HepG2 (cell line): ENCODE measurements around the gene PSME3IP1. TPM values are rescaled to one million over a fixed set of nuclear protein-coding genes. Genes with fewer than 3 reads are reported as not detected.

Source experiments
- ATAC-seq: fragments of 200-7000 bp; cut with Tn5 transposase; 3 replicates; pipeline ENCODE4 v1.9.1; 2020; ENCODE audit warnings: mild to moderate bottlenecking, moderate library complexity
- BruUV-seq: library from RNA; stranded (reverse); fragments of 400-500 nt; replicated peaks from 2 replicates; lab custom pipeline; 2021; lab: Mats Ljungman, UMichigan
- CTCF ChIA-PET: fragments of 300-600 bp; formaldehyde crosslinking; extraction: SDS; loops from one replicate; lab custom pipeline; 2021; ENCODE audit warnings: low total read pairs, inconsistent platforms, low intra/inter-chr PET ratio; lab: Yijun Ruan, JAX
- POLR2A ChIA-PET: fragments of 350-600 bp; sonication (Branson Sonifier 250); formaldehyde crosslinking; loops from one replicate; lab custom pipeline; 2020; ENCODE audit warnings: antibody characterized with exemption, inconsistent platforms; lab: Yijun Ruan, JAX
- DNase-seq: peaks from one replicate; pipeline ENCODE4 v3.0.0-alpha.2; 2015; ENCODE audit warnings: low spot score
- FAIRE-seq: peaks from 3 replicates; lab custom pipeline; 2011; peaks lifted over from hg19 to GRCh38; lab: Jason Lieb, UNC
- H2AFZ ChIP-seq: one replicate; pipeline ENCODE4 v1.6.1; 2011; ENCODE audit warnings: low read length, inconsistent platforms
- H3K27ac ChIP-seq: fragments of 300-600 bp; 3 replicates; pipeline ENCODE4 v1.8.0; 2011; ENCODE audit warnings: mixed run types, mild to moderate bottlenecking, mixed read lengths, low read length, inconsistent platforms; ENCODE audit not compliant: insufficient read depth; ENCODE audit errors: extremely low read length
- H3K27me3 ChIP-seq, 2 experiments: fragments of 200-600 bp in 1 of 2; 2 replicates in 1 of 2; 3 replicates in 1 of 2; pipeline versions ENCODE4 v1.6.0 to v1.8.0; 2011; ENCODE audit warnings: low read length in 2 of 2, mild to moderate bottlenecking in 2 of 2, moderate library complexity in 2 of 2, inconsistent platforms in 1 of 2; ENCODE audit not compliant: insufficient read depth in 2 of 2, control insufficient read depth in 1 of 2
- H3K36me3 ChIP-seq, 2 experiments: fragments of 200-600 bp in 1 of 2; replicated peaks in 1 of 2; 2 replicates in 1 of 2; 3 replicates in 1 of 2; pipeline versions ENCODE4 v1.5.1 to v1.8.0; 2011; ENCODE audit warnings: low read length in 2 of 2, inconsistent platforms in 1 of 2; ENCODE audit not compliant: insufficient read depth in 2 of 2, control insufficient read depth in 1 of 2
- H3K4me1 ChIP-seq: 2 replicates; pipeline ENCODE4 v1.5.1; 2012; ENCODE audit warnings: low read length, inconsistent platforms; ENCODE audit not compliant: insufficient read depth
- H3K4me2 ChIP-seq: 2 replicates; pipeline ENCODE4 v1.6.0; 2011; ENCODE audit warnings: low read depth, low read length, inconsistent platforms
- H3K4me3 ChIP-seq, 3 experiments: fragments of 200-600 bp in 1 of 3; sonication (generic), shearing (Covaris generic) in 1 of 3; replicated peaks in 1 of 3; 2 replicates each; pipeline ENCODE4 v1.5.1; 2011 to 2016; ENCODE audit warnings: low read length in 3 of 3, inconsistent platforms in 2 of 3, low read depth in 2 of 3, mild to moderate bottlenecking in 2 of 3, control low read depth in 1 of 3, mixed read lengths in 1 of 3; ENCODE audit not compliant: insufficient read depth in 1 of 3
- H3K79me2 ChIP-seq: one replicate; pipeline ENCODE4 v1.6.1; 2011; ENCODE audit warnings: low read length, inconsistent platforms; ENCODE audit not compliant: insufficient read depth
- H3K9ac ChIP-seq: 2 replicates; pipeline ENCODE4 v1.6.0; 2011; ENCODE audit warnings: mild to moderate bottlenecking, low read depth, low read length, inconsistent platforms; ENCODE audit not compliant: insufficient read depth
- H3K9me3 ChIP-seq: 2 replicates; pipeline ENCODE4 v1.5.1; 2012; ENCODE audit warnings: mild to moderate bottlenecking, low read length
- H4K20me1 ChIP-seq: 2 replicates; pipeline ENCODE4 v1.6.0; 2011; ENCODE audit warnings: inconsistent platforms, mild to moderate bottlenecking, low read length, moderate library complexity; ENCODE audit not compliant: insufficient read depth
- ATF7-NPFF ChIP-seq: sonication (generic); formaldehyde crosslinking; IDR thresholded peaks from 2 replicates; pipeline ENCODE4 v1.8.1; 2023; ENCODE audit warnings: mild to moderate bottlenecking, low read depth, missing genetic modification reagents, moderate library complexity
- CBX5 ChIP-seq: sonication (generic); formaldehyde crosslinking; IDR thresholded peaks from 2 replicates; pipeline ENCODE4 v1.4.0; 2020; ENCODE audit warnings: missing genetic modification reagents, borderline replicate concordance
- MAFF ChIP-seq: IDR thresholded peaks from 2 replicates; pipeline ENCODE4 v1.6.1; 2011; ENCODE audit warnings: low read depth, low read length, improper control_type of control experiment
- NCOR1 ChIP-seq: fragments of 200-600 bp; sonication (generic); IDR thresholded peaks from 2 replicates; pipeline ENCODE4 v1.7.0; 2017; ENCODE audit warnings: antibody characterized with exemption, low read length, borderline replicate concordance
- PHF20 ChIP-seq: sonication (generic); formaldehyde crosslinking; IDR thresholded peaks from 2 replicates; pipeline ENCODE4 v1.5.0; 2020; ENCODE audit warnings: mild to moderate bottlenecking, missing genetic modification reagents
- SUZ12 ChIP-seq: fragments of 150-350 bp; IDR thresholded peaks from 2 replicates; pipeline ENCODE4 v1.6.1; 2014; ENCODE audit warnings: low read depth, low read length
- TAF15 ChIP-seq: fragments of 200-400 bp; formaldehyde crosslinking; IDR thresholded peaks from one replicate; pipeline ENCODE4 v1.6.1; 2018; ENCODE audit warnings: mild to moderate bottlenecking, low read depth, low read length; ENCODE audit not compliant: poor library complexity, severe bottlenecking
- ZNF143 ChIP-seq: sonication (generic); formaldehyde crosslinking; IDR thresholded peaks from 2 replicates; pipeline ENCODE4 v1.4.0; 2020; ENCODE audit warnings: missing genetic modification reagents
- ZNF329 ChIP-seq: sonication (generic); formaldehyde crosslinking; IDR thresholded peaks from 2 replicates; pipeline ENCODE4 v1.9.0; 2021; ENCODE audit warnings: low read depth, mild to moderate bottlenecking, missing genetic modification reagents
- ZNF530 ChIP-seq: sonication (generic); formaldehyde crosslinking; IDR thresholded peaks from 2 replicates; pipeline ENCODE4 v1.5.0; 2020; ENCODE audit warnings: low read depth, mild to moderate bottlenecking, missing genetic modification reagents
- ZNF598 ChIP-seq: sonication (generic); formaldehyde crosslinking; IDR thresholded peaks from 2 replicates; pipeline ENCODE4 v1.5.1; 2020; ENCODE audit warnings: mild to moderate bottlenecking, missing genetic modification reagents, borderline replicate concordance
- ZNF790 ChIP-seq: sonication (generic); formaldehyde crosslinking; IDR thresholded peaks from 2 replicates; pipeline ENCODE4 v1.8.0; 2022; ENCODE audit warnings: missing genetic modification reagents, mild to moderate bottlenecking, borderline replicate concordance
- WGBS: methylation state at CpG from one replicate; pipeline ENCODE4 v1.1.6; 2017; ENCODE audit warnings: low lambda C conversion rate; 5-methylcytosine and 5-hydroxymethylcytosine counted together
- in situ Hi-C: cut with HindIII; loops from 2 replicates; pipeline ENCODE4 v1.10.0; 2017; ENCODE audit warnings: low pct_unique_long_range_greater_than_20kb; ENCODE audit not compliant: extremely low pct_ligation_motif_present
- intact Hi-C: fragments of 100-400 bp; cut with micrococcal nuclease; formaldehyde crosslinking; loops from one replicate; pipeline ENCODE4 v1.10.0; 2022; ENCODE audit not compliant: unreplicated experiment
- polyA plus RNA-seq, 8 experiments: library from polyadenylated mRNA; depleted of rRNA in 3 of 8; stranded (reverse) in 7 of 8; unstranded in 1 of 8; fragments of >200 nt; fragmentation: Illumina TruSeq in 4 of 8; extraction: Trizol in 4 of 8; gene quantifications; 2 replicates each; pipeline versions ENCODE4 v1.2.1 to v1.2.3, GENCODE V29; 2011 to 2016; ENCODE audit warnings: low read depth in 4 of 8, missing spikeins in 1 of 8, mixed read lengths in 1 of 8; ENCODE audit not compliant: insufficient read depth in 1 of 8
- total RNA-seq, 5 experiments: library from RNA; depleted of rRNA; stranded (reverse); fragments of >200 nt; fragmentation: Illumina TruSeq; extraction: Trizol; gene quantifications; 2 replicates each; pipeline ENCODE4 v1.2.3, GENCODE V29; 2016; ENCODE audit warnings: low read depth in 1 of 5
- TF ChIP-seq, protein P1 (sequence below): sonication (generic); formaldehyde crosslinking; IDR thresholded peaks from 2 replicates; pipeline ENCODE4 v1.4.0; 2020; ENCODE audit warnings: low read depth, mild to moderate bottlenecking, missing genetic modification reagents
- TF ChIP-seq, protein P2 (sequence below): sonication (generic); formaldehyde crosslinking; IDR thresholded peaks from 2 replicates; pipeline ENCODE4 v1.4.0; 2020; ENCODE audit warnings: low read depth, missing genetic modification reagents
- TF ChIP-seq, protein P3 (sequence below): sonication (generic); formaldehyde crosslinking; IDR thresholded peaks from 2 replicates; pipeline ENCODE4 v1.9.0; 2022; ENCODE audit warnings: missing genetic modification reagents, mild to moderate bottlenecking, borderline replicate concordance
- TF ChIP-seq, protein P4 (sequence below): sonication (generic); formaldehyde crosslinking; IDR thresholded peaks from 2 replicates; pipeline ENCODE4 v1.8.0; 2022; ENCODE audit warnings: mild to moderate bottlenecking, missing genetic modification reagents, moderate library complexity

Gene PSME3IP1
- total and polyA plus RNA-seq, 2 of the 13 experiments (the other 11 are each of a cell fraction or from before 2014, with no cell fraction given): 90.8 to 99.8 TPM

DNA sequence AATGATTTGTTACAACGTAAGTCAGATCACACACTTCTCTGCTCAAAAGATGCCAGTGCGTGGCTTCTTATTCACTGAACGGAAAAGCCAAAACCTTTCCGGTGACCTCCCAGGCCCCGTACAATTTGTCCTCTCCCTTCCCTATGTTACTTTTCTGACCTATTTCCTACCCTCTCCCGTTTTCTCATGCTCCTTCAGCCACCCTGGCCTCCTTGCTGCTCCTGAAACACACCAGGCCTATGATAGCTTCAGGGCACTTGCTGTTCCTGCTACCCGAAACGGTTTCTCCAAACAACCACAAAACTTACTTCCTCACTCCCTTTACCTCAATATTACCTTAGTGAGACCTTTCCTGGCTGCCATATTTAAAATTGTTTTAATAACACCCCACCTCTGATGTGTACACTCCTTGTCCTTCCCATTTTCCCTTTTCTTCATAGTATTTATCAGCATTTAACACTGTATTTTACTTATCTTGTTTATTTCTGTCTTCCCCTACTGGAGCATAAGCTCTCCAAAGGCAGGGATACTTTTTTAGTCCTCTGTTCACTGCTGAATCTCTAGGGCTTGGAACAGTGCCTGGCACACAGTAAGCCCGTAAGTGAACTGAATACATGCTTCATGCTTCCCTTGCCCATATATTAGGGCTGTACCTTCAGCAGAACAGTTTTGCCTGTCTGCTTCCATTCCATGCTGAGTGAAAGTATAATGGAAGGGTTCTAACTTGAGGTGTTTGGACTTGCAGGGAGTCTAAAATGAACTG lies 48.3 kb upstream of the PSME3IP1 start:
- H3K79me2 ChIP-seq: no peaks in the 10 kb centered on the region
- POLR2A ChIA-PET: no interaction called here
- H3K27ac ChIP-seq: no peak overlapping the region
- CTCF ChIA-PET: no interaction called here
- no peak for ATAC-seq
- peaks cover 42 to 77% of the 10 kb centered on the region in 2 experiments for H3K36me3 ChIP-seq
- in situ Hi-C loops (no loop called here), intact Hi-C loops (no loop called here)
- no peak for DNase-seq
- no peaks in the 10 kb centered on the region for H3K9me3 ChIP-seq
- no peak for FAIRE-seq
- no TSS peak for BruUV-seq
- H3K4me3 ChIP-seq: no peak overlapping the region
- H4K20me1 ChIP-seq: no peaks in the 10 kb centered on the region
- no peaks in the 10 kb centered on the region for H3K27me3 ChIP-seq
- WGBS: 98% methylated on average over 9 of the region's 9 CpGs
- H3K4me1 ChIP-seq: no peaks in the 10 kb centered on the region
- H2AFZ ChIP-seq: no peak overlapping the region
- no peak overlapping the region for H3K9ac ChIP-seq
- H3K4me2 ChIP-seq: no peak overlapping the region
- TF ChIP-seq, protein P1, sequence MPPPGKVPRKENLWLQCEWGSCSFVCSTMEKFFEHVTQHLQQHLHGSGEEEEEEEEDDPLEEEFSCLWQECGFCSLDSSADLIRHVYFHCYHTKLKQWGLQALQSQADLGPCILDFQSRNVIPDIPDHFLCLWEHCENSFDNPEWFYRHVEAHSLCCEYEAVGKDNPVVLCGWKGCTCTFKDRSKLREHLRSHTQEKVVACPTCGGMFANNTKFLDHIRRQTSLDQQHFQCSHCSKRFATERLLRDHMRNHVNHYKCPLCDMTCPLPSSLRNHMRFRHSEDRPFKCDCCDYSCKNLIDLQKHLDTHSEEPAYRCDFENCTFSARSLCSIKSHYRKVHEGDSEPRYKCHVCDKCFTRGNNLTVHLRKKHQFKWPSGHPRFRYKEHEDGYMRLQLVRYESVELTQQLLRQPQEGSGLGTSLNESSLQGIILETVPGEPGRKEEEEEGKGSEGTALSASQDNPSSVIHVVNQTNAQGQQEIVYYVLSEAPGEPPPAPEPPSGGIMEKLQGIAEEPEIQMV: no peak
- TF ChIP-seq, protein P2, sequence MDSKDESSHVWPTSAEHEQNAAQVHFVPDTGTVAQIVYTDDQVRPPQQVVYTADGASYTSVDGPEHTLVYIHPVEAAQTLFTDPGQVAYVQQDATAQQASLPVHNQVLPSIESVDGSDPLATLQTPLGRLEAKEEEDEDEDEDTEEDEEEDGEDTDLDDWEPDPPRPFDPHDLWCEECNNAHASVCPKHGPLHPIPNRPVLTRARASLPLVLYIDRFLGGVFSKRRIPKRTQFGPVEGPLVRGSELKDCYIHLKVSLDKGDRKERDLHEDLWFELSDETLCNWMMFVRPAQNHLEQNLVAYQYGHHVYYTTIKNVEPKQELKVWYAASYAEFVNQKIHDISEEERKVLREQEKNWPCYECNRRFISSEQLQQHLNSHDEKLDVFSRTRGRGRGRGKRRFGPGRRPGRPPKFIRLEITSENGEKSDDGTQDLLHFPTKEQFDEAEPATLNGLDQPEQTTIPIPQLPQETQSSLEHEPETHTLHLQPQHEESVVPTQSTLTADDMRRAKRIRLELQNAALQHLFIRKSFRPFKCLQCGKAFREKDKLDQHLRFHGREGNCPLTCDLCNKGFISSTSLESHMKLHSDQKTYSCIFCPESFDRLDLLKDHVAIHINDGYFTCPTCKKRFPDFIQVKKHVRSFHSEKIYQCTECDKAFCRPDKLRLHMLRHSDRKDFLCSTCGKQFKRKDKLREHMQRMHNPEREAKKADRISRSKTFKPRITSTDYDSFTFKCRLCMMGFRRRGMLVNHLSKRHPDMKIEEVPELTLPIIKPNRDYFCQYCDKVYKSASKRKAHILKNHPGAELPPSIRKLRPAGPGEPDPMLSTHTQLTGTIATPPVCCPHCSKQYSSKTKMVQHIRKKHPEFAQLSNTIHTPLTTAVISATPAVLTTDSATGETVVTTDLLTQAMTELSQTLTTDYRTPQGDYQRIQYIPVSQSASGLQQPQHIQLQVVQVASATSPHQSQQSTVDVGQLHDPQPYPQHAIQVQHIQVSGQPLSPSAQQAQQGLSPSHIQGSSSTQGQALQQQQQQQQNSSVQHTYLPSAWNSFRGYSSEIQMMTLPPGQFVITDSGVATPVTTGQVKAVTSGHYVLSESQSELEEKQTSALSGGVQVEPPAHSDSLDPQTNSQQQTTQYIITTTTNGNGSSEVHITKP: no peak
- no peak for TF ChIP-seq ZNF329
- TF ChIP-seq NCOR1: no peak
- no peak for TF ChIP-seq ZNF790 (CRISPR knock-in tag)
- no peak for TF ChIP-seq MAFF
- TF ChIP-seq SUZ12: no peak
- no peak for TF ChIP-seq ZNF598 (CRISPR knock-in tag)
- TF ChIP-seq CBX5: no peak
- TF ChIP-seq ZNF143 (CRISPR knock-in tag): no peak
- TF ChIP-seq ATF7-NPFF (CRISPR knock-in tag): no peak
- TF ChIP-seq, protein P3, sequence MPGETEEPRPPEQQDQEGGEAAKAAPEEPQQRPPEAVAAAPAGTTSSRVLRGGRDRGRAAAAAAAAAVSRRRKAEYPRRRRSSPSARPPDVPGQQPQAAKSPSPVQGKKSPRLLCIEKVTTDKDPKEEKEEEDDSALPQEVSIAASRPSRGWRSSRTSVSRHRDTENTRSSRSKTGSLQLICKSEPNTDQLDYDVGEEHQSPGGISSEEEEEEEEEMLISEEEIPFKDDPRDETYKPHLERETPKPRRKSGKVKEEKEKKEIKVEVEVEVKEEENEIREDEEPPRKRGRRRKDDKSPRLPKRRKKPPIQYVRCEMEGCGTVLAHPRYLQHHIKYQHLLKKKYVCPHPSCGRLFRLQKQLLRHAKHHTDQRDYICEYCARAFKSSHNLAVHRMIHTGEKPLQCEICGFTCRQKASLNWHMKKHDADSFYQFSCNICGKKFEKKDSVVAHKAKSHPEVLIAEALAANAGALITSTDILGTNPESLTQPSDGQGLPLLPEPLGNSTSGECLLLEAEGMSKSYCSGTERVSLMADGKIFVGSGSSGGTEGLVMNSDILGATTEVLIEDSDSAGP (CRISPR knock-in tag): no peak
- TF ChIP-seq, protein P4, sequence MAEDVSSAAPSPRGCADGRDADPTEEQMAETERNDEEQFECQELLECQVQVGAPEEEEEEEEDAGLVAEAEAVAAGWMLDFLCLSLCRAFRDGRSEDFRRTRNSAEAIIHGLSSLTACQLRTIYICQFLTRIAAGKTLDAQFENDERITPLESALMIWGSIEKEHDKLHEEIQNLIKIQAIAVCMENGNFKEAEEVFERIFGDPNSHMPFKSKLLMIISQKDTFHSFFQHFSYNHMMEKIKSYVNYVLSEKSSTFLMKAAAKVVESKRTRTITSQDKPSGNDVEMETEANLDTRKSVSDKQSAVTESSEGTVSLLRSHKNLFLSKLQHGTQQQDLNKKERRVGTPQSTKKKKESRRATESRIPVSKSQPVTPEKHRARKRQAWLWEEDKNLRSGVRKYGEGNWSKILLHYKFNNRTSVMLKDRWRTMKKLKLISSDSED (CRISPR knock-in tag): no peak
- no peak for TF ChIP-seq ZNF530
- TF ChIP-seq PHF20 (CRISPR knock-in tag): no peak
- TF ChIP-seq TAF15: no peak
